Activated CD4-positive, alpha-beta T cell treated with anti-CD3 and anti-CD28 coated beads, Interleukin-2, Interleukin-4, amounts not matched to agents 100 ng/mL and 50 ng/mL, durations not matched to agents 16 hours and 8 hours (primary cell): ENCODE results near the gene IGLON5.
A peak's percentile ranks its signal among the peaks of the same experiment; 100 is the strongest.

Experiments
- DNase-seq: peaks from one replicate; pipeline ENCODE4 v3.0.0-alpha.2; 2020; ENCODE audit warnings: low spot score

The IGLON5 gene

DNA sequence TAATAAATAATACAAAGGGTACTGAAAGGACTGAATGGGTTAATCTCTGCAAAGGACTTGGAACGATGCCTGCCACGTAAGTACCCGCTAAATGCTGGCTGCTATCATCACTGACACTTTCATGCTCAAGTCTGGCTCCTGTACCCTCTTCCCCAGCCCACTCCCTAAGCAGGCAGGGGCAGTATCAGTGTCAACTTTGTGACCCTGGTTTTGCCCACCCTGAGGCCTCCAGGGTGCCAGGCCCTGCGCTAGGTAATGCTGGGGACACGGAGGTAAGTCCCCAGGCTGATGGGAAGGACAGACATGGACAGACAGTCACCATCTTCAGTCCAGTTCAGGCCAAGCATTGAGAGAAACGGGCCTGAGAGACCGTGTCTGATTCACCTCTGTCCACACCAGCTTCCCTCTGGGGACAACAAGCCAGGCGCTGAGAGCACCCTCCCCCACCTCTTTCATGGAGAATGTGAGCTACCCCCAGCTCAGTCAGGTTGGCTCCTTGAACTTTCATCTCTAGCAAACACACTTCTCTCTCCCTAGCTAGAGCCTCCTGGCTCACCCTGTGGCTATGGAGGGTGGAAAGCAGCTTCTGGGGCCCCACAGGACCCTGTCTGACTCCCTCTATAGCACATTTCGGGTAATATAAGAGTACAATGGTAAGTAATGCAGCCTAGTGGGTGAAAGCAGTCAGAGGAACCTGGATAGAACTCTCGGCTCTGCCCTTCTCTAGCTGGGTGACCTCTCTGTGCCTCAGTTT lies 53.9 kb downstream of the IGLON5 start:
- no peak for DNase-seq

GRCh38 chr19:51365965-51366388 lies 54.5 kb downstream of the IGLON5 start, which contains the start of gene ETFB:
ETFB (minus strand) TSS chr19:51366388; CDS start chr19:51366326, 62 bp downstream.
- DNase-seq, result no peak

- peak; percentile 99 for DNase-seq
Observed at GRCh38 chr19:51366389-51367254, 55.2 kb downstream of the IGLON5 start.

DNA sequence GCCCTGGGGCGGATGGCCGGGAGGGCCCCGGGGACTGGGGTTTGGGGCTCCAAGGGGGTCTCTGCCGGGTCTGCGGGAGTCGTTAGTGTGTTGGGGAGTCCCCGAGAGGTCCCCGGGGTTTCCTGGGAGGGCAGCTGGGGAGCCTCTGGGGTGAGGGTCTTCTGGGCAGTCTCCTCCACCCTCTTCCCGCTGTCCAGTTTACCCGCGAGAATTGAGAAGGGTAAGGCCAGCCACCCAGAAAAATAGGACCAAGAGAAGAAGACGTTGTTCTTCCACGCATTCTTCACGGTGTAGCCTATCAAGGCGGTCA lies 55.8 kb downstream of the IGLON5 start:
- no peak for DNase-seq

DNA sequence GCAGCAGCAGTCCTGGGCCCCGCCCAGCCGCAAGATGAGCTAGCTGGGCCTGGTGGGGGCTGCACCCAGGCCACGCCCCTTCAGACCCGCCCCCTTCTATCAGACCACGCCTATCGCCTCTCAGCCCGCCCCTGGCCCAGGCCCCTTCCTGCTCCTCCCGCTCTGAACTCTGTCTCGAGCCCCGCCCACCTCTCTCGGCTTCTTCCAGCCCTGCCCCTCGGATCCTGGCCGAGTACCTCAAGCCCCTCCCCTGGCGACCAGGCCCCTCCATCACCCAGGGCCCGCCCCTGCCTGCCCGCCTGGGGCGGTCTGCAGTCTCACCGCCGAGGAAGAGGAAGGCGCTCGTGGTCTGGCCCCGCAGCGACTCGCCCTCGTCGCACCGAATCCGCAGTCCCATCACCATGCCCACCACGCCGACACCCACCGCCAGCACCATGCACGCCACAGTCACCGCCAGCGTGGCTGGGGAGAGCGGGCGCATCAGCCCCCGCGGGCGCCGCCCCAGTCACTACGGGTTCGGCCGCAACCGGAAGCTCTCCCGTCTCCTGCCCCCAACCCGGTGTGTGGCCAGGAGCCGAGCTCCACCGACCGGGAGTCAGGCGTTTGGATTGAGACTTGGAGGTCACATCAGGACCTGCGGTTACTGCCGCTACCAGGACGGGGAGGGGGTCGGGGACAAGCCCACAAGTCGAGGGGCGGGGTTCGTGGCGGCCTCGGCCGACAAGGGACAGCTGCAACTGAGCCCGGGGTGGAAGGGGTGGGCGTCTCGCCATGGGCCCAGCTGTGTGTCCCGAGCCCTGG lies 56.3 kb downstream of the IGLON5 start:
- peak; percentile 100 for DNase-seq

DNA sequence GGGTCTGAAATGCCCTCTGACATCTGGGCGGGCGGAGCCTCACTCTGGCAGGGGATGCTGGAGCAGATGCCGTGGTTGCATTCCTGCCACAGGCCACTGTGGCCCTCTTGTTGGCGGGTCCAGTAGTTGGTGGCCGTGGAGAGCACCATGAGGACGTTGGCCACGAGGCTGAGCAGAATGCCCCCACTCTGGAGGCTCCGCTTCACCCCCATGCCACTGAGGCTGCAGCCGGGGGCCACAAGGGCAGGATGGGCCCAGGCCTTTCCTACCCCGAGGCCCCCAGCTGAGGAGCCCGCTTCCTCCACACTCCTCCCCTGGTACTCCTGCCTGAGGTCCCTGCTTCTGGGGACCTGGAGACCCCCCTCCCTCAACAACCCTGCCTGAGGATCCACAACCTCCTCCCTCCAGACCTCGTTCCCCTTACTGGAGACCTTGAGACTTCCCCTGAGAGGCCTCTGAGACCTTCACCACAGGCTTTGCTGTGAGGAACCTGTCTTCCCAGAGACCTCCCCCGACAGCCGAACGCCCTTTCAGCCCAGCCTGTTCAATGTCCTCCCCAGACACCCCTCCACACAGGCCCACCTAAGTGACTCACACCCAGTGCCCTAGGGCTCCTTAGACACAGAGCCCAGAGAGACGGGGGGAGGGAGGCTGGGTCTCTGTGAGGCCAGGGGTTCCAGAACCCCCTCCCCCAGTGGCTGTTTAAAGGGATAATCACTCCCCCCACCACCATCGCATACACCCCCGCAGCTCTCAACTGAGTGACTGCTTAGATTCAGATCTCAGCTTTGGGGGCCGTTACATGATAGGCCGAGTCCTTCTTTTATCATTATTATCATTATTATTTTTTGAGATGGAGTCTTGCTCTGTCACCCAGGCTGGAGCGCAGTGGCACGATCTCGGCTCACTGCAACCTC lies 57.2 kb downstream of the IGLON5 start, which contains the start of gene CLDND2:
TSS of gene CLDND2 (minus strand) at position 638 of the 917 bp plus-strand sequence. CDS start at position 212, 426 bp downstream.
- DNase-seq, result no peak

- no peak for DNase-seq
Observed at GRCh38 chr19:51370230-51370629, 58.8 kb downstream of the IGLON5 start.

DNA sequence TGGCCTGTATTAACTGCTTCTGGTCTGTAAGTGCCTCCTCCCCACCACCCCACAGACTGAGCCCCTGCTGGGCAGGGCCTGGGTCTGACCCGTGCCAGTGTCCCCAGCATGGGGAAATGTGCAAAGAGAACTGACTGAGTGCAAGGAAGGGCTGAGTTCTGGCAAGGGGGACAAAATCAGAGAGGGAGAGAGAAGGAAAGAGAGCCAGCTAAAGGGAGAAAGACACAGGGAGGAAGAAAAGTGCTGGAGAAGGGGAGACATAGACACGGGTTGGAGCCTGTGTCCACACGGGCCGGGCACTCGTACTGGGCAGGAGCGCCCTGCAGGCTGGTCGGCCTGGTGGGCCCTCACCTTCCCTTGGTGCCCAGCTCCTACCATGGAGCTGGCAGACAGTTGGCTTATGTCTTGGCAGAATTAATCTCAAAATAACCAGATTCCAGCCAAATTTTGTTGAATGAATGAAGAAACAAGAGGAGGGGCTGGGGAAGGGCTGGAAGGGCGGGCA lies 59.8 kb downstream of the IGLON5 start:
- DNase-seq, result no peak

DNA sequence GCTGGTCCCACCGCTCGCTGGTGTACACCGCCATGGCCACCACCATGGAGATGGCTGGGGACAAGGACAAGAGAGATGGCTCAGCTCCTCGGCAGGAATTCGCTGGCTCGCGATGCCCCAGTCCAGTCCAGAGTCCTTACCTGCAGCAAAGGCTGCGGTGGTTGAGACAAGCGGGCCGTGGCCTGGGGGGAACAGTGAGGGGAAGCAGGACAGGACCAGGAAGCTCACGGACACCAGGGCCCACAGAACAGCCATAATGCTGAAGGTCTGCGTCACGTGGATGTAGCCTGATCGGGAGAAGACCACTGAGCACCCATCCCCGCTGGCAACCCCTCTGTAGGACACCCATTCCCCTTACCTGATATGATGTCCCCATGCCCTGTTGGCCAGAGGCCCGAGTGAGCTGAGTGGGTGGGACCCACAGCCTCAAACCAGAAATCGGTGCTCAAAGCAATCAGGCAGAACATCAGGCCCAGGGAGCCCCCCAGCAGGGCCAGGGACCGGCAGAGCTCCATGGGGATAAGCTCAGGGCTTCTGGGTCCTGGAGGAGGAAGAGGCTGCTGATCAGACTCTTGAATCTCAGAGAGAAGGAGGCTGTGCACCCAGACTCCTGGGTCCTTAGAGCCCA lies 60.7 kb downstream of the IGLON5 start:
- DNase-seq, result no peak

DNA sequence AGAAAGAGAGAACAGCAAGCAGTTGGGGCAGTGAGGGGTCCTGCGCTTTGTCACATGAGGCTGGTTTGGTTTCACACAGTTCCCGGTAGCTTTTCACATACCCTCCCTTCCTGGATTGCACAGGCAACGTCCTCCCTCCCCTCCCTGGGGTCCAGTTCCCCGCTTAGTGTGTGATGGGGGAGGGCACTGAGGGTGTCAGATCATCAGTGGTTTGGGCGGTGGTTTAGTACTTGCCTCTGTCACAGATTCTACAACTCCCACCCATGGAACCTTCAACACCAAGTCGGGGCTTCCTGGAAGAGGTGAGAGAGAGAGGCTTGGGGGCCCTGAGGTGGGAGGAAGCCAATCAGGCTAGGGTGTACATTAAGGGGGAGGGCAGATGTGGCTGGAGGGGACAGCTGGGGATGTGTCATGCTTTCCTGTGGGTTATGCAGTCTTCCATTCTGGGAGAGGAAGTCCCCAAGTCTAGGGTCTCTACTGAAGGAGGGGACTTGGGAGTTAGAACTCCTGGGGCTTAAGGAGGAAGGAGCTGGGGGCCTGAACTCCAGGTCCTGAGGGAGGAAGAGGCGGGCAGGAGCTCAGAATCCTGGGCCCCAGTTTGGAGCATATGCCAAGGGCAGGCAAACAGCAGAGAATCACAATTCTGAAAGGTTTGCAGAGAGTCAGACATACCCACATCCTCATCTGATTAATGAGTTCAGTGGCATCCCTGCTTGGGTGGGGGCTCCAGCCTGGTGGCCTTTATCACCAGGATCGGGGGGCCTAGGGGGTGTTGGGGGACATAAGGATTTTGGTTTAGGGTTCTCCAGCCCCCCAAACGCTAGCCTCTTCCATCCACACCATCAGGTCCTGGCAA lies 61.4 kb downstream of the IGLON5 start, which contains the start of gene NKG7:
TSS of gene NKG7 (minus strand) at position 6 of the 856 bp plus-strand sequence. CDS start 119 bp downstream, outside the sequence.
- peak; percentile 92 for DNase-seq

DNA sequence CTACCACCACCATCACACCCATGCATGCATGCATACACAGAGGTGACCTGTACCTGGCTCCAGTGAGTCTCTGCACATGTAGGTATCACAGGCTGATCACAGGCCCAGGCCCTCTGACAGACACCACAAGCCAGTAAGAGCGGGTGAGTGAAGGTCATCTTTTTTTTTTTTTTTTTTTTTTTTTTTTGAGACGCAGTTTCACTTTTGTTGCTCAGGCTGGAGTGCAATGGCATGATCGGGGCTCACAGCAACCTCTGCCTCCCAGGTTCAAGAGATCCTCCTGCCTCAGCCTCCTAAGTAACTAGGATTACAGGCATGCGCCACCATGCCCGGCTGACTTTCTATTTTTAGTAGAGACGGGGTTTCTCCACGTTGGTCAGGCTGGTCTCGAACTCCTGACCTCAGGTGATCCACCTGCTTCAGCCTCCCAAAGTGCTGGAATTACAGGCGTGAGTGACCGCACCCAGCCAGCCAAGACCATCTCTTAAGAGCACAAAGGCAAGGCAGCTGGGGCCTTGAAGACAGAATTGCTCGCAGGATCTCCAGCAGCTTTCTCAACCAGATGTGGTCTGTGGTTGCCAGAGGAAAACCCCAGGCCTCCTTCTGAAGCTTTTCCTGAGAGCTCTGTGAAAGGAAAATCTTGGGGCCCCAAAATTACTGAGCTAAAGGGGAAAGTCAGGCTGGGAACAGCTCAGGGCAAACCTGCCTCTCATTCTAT lies 64.2 kb downstream of the IGLON5 start:
- DNase-seq, result peak; percentile 69

- DNase-seq, result no peak
Observed at GRCh38 chr19:51377422-51377821, 66.0 kb downstream of the IGLON5 start.

GRCh38 chr19:51380379-51380778 lies 68.9 kb downstream of the IGLON5 start:
- no peak for DNase-seq
